GM21825 (cell line): Measurements from ENCODE around the gene DRD5.
"Not testable (repeated sequence)": the region's sequence is repeated elsewhere in the genome, so short reads cannot be mapped to it uniquely, and the experiment has no call there.

ENCODE experiments used
- ATAC-seq: cut with Tn5 transposase; IDR thresholded peaks from one replicate; pipeline ENCODE4 v1.9.1; 2021; ENCODE audit warnings: mild to moderate bottlenecking, moderate library complexity; ENCODE audit not compliant: unreplicated experiment

DRD5 gene

GRCh38 chr4:9781343-9782135 lies at the start of gene DRD5:
DRD5 (plus strand) TSS chr4:9781634; CDS start chr4:9782030, 396 bp downstream.
- ATAC-seq, result no peak

DNA sequence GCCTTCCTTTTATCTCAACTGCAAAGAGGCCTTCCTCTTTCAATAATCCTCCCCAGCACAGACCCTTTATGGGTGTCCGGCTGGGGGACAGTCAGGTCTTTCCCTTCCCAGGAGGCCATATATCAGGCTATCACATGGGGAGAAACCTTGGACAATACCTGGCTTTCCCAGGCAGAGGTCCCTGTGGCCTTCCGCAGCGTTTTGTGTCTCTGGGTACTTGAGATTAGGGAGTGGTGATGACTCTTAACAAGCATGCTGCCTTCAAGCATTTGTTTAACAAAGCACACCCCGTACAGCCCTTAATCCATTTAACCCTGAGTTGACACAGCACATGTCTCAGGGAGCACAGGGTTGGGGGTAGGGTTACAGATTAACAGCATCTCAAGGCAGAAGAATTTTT lies 49.2 kb upstream of the DRD5 start:
- not testable (repeated sequence) for ATAC-seq

GRCh38 chr4:9735515-9735914 lies 45.9 kb upstream of the DRD5 start:
- ATAC-seq, result no peak

DNA sequence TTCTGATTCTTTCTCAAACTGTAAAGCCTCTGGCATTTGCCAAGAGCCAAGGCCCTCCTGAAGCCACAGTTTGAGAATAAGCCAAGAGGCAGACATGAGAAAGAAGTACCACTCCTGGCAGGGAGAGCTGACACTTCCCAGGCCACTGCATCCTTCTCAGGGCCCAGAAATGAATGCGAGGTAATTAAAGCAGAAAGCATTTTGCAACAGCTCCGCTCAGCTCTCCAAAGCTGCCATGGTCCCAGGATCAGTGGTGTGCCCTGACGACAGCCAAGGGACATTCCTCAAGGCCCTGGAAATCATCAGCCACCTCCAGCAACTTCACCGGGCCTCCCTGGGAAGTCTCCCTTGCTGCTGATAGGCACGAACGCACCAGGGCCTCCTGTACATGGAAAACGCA lies 44.2 kb upstream of the DRD5 start:
- not testable (repeated sequence) for ATAC-seq

DNA sequence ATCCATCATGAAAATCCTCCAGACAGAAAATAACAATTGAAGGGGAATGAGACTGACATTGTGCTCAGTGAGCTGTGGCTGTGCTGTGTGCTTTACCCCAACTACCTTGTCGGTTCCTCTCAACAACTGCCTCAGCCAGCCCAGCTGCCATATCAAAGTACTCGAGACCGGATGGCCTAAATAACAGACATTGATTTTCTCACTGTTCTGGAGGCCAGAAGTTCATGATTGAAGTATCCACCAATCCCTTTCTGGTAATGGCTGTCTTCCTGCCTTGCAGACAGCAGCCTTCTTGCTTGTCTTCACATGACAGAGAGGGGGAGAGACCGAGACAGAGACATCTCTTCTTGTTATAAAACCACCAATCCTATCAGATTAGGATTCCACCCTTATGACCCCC lies 37.6 kb upstream of the DRD5 start:
- not testable (repeated sequence) for ATAC-seq

- no peak for ATAC-seq
Measured at GRCh38 chr4:9745782-9746181, 35.7 kb upstream of the DRD5 start.

DNA sequence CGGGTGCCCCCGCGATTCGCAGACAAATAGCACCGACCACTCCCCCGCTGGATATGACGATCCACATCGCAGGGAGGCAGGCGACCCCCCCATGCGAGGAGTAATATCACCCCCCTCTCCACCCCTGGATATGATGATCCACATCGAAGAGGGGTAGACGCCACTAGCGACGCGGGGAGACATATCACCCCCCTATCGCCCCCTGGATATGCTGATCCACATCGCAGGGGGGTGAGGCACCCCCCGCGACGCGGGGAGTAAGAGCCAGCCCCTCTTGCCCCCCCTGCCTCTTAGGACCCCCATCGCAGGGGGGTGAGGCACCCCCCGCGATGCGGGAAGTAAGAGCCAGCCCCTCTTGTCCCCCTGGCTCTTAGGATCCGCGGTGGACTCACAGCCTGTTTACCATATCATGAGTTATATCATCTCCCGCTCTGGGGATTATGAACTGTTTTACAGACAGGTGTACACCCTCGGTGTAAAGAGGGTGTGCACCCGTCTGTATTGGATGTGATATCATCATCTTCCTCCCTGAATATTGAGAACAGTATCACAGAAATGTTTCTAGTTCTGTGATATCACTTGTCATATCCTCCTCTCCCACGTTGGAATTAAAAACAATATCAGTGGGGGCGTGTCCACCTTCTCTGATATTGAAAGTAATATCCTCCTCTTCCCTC lies 22.7 kb upstream of the DRD5 start:
- ATAC-seq, result no peak

DNA sequence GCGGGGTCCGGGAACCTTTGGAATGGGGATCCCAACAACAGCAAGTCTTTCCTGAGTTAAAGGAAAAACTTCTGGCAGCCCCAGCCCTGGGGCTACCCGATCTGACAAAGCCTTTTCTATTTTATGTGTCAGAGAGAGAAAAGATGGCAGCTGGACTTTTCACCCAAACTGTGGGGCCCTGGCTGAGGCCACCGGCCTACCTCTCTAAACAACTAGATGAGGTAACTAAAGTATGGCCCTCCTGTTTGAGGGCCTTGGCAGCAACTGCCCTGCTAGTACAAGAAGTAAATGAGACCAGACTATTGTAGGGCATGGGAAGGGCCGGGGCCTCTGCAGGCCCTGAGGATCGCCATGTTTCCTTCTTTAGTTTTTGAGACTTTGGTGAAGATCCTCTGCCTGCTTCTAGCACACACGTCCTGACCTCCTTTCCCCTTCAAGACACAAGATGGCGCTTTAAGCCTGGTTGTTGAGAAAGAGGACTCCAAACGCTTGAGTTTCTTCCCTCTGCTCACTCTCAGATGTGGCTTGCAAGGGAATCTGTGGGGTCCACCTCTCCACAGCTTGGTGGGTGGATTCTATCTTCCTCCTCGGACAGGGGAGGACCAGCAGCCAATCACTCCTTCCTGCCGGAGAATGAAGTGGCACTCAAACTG lies 18.5 kb upstream of the DRD5 start:
- no peak for ATAC-seq

DNA sequence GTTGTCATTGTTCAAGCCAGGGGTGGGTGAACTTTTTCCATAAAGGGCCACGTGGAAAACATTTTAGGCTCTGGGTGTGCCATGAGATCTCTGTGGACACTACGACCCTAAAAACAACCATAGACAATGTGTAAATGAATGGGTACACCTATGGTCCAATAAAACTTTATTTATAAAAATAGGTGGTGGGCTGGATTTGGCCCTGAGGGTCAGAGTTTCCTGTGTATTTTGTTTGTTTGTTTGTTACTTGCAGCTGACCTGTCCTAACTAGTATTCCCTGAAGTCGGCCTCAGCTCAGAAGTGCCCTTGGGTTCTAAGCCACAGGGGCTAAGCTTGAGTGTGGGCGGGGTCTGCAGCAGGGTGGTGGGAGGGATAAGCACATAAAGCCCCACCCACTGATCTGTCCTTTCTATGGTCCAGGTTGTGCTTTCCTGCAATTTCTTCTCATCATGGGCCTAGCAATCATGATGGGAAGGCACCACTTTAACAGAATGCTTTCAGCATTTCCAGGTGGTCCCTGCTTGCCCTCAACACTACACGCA lies 17.2 kb upstream of the DRD5 start:
- no peak for ATAC-seq

DNA sequence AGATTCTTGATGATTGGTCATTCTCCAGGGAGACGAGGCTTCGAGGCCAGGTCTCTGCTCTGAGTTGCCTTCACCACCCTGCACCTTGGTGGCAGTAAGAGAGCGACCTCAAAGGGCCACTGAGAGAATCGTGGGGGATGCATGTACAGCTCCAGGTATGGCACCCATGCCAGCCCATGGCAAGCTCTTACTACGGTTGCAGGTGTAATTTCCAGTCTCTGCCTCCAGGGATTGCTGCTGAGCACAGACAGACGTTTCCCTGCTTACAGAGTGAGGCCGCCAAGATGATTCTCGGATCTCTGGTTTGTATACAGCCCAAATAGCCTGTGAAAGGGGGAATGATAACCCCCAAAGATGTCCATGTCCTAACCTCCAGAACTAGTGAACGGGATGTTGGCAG lies 16.3 kb upstream of the DRD5 start:
- ATAC-seq, result no peak

- no peak for ATAC-seq
Measured at GRCh38 chr4:9769321-9769720, 12.1 kb upstream of the DRD5 start.

DNA sequence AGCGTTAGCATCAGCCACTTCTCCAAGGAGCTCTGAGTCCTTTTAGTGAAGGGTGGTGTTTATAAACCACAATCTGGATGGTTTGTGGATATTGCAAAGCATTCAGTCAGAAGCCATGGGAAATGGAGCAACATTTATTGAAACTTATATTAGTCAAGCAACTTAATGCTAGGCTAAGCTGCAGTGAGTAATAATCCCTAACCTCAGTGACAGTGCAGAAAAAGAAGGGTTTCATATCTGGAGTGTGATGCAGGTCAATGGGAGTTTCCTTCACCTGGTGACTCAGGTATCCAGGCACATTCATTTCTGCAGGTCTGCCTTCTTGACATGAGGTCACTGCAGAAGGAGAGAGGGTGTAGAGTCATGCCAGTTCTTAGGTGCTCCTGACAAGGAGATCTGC lies 10.4 kb upstream of the DRD5 start:
- no peak for ATAC-seq

DNA sequence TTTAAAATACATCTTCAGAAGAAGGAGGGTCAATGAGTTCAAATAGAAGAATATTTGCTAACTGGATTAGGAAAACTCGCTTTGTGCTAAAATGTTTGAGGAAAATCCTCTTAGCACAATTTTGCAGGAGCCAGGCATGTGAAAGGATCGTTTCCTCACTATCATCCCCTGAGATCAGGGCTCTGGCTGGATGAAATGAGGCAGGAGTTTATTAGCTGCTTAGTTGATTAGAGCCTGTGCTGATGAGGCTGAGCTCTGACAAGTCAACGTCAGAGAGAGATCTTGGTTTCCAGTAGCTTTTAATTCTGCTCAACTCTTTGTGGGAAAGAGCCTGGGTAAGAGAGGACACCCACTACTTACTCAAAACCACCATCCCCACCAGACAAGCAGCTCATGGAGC lies 8.0 kb upstream of the DRD5 start:
- no peak for ATAC-seq

GRCh38 chr4:9782136-9782436 lies 652 bp downstream of the DRD5 start:
- no peak for ATAC-seq

DNA sequence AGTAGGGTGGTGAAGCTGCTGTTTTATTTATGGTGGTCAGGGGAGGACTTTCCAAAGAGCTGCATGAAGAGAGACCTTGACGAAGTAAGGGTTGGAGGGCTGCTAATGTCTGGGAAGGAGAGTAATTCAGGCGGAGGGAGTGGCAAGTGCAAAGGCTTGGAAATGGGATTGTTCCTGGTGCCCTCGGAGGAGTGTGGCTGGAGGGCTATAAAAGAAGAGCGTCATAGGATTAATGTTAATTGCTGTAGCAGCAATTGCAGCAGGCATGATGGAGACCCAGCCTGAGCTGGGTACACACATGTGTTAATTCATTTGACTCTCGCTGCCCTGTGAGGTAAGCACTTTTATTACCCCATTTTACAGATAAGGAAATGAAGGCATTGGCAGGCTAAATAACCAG lies 4.5 kb downstream of the DRD5 start:
- ATAC-seq, result not testable (repeated sequence)

DNA sequence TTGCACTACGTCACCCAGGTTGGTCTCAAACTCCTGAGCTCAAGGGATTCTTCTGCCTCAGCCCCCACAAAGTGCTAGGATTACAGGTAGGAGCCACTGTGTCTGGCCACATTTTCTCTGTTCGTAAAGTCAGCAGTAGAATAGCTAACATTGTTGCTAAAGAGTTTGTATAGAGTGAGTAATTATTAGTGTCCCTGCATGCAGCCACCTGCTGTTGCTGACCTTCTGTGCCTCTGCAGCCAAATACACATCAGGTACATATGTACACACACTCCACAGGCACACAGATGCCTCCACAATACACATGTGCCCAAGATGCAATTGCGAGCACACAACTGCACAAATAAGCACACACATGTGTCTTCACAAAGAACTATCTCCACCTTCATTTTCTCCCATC lies 10.9 kb downstream of the DRD5 start:
- ATAC-seq, result no peak

GRCh38 chr4:9796641-9797040 lies 15.2 kb downstream of the DRD5 start:
- ATAC-seq, result not testable (repeated sequence)

GRCh38 chr4:9800848-9801247 lies 19.4 kb downstream of the DRD5 start:
- no peak for ATAC-seq

DNA sequence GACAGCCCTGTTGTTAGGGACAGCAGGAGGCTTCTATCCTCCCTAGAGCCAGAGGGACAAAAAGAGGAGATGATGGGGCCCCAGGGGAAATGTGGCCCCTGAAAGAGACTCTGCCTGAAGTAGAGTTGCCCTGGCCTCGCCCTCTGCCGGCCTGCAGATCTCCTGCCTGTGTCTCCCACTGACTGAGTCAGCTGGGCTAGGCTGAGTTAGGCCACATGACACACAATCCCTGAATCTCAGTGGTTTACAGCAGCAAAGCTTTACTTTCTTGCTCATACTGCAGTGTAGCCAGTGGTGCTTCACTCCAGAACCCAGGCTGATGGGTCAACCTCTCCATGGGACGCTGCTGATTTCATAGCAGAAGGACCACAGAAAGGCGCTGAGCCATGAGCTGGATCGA lies 23.5 kb downstream of the DRD5 start:
- no peak for ATAC-seq

- no peak for ATAC-seq
Measured at GRCh38 chr4:9808077-9808476, 26.6 kb downstream of the DRD5 start.

DNA sequence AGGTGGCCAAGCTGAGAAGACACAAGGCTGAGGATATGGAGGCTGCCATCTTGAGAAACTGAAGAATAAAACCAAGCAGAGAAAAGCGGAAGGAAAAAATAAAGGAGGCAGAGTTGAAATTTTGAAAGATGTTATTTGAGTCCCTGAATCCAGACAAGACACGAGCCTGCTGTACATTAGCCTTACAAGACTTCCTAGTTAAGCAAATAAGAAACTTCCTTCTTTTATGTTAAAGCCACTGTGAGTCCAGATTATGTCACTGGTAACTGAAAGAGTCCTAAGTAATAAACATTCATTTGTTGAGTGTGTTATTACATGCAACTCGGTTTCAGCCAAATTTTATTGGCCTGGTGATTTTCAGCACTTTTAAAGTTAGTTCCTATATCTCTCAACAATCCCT lies 30.4 kb downstream of the DRD5 start:
- no peak for ATAC-seq
